SK-N-MC (cell line): ENCODE measurements around the gene FBLN1.

Source experiments
- EZH2 ChIP-seq: fragments of 200-600 bp; sonication (generic); IDR thresholded peaks from one replicate; pipeline ENCODE4 v1.6.1; 2017; ENCODE audit warnings: antibody characterized with exemption
- POLR2AphosphoS5 ChIP-seq: IDR thresholded peaks from 2 replicates; pipeline ENCODE4 v1.6.1; 2012; ENCODE audit warnings: mild to moderate bottlenecking, low read depth, low read length, borderline replicate concordance

DNA sequence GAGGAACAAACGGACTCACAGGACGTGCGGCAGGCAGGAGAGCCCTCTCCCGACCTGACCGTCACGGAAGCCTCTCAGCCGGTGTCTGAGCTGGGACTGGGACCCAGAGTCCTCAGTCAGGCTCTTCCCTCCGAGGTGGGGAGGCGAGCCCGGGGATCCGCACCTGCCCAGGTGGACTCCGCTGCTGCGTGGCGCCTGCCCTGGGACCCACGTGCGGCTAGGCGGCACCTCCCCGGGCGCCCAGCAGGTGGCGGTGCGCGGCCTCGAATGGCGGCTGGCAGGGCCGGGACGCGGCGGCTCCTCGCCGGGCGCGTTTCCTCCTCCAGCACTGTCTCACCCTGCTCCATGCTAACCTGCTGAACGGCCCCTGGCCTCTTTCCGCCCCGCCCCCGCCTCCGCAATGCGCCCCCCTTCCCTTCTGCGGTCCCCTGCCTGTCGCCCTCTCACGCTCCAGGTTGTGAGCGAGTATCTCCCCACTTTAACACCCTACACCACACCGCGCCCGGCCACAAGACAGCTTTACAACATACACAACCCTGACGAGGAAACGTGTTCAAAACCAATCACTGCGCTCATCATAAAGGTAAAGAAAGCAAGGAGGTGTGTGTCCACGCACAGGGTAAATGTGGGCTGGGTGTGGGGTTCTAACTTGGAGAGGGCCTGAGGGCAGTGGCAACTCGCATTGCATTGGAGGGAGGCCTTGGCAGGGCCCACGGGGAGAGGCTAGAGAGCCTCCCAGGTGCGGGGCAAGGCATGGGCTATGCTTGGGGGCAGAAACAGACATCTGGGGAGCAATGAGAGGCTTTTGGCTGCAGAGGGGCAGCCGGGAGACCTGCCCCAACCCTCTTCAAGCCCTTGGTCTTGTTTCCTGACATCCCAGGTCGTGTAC is 143.1 kb downstream of the FBLN1 start:
- TF ChIP-seq POLR2AphosphoS5 (no peak), EZH2 (no peak)
